Stimulated activated CD8-positive, alpha-beta memory T cell treated with anti-CD3 and anti-CD28 coated beads, Interleukin-7, amount 100 ng/mL, for 48 hours (primary cell): ENCODE results near the gene GLTP.

ENCODE experiments used
- DNase-seq, 2 donors: peaks; one replicate each; pipeline ENCODE4 v3.0.0-alpha.2; 2020; ENCODE audit warnings: low read depth in 1 of 2; ENCODE audit errors: extremely low read depth in 1 of 2

Gene GLTP

DNA sequence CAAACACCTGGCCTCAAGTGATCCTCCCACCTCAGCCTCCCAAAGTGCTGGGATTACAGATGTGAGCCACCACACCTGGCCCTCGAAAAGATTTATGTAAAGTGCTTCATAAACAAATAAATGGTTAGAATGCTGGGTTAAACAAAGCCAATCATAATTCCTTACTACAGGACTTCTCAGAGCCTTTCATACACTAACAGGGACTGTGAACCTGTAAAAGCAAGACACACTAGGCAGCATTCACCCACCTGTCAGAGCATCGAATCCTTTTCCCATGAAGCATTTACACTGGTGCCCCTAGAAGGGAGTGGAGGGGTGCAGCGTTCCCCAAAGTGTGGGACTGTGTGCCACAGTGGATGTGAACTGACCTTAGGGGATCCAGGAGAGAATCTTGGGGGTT is 76.7 kb downstream of the GLTP start:
- DNase-seq, result no peak

DNA sequence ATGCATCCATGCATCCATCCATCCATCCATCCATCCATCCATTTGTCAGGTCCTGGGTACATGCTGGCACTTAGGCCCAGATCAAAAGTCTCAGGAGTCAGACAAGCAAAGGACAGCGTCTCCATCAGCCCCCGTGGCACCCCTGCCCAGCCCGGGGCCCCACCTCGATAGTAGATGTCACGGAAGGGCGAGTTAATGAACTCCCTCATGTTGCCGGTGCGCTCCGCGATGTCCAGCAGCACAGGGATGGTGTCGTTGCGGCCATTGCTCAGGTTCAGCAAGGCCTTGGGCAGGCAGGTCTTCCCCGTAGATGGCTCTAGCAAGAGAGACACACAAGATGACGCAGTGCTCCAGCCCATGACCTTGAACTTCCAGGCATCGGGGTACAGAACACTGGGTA is 77.5 kb downstream of the GLTP start:
- no peak for DNase-seq
